GM18519 (cell line): ENCODE measurements around the gene KCNQ1.

Experiments used
- ATAC-seq: cut with Tn5 transposase; IDR thresholded peaks from one replicate; pipeline ENCODE4 v1.9.1; 2021; ENCODE audit warnings: mild to moderate bottlenecking, moderate library complexity; ENCODE audit not compliant: unreplicated experiment, low FRiP score

KCNQ1 gene

DNA sequence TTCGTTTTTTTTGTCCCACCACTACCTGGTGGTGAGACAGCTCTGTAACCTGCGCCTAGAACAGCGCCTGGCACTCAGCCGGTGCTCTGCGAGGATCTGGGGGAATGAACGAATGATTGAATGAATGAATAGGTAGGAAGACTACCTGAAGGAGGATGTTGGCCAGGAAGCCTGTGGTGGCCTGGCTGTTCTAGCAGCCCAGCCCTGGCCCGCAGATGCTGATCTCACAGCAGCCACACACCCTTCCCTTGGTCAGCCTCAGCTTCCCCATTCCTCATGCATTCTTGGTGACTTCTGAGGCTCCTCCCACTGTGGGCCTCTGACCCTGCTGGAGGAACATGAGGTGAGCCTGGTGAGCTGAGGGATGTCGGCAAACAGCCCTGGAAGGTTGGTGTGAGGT, 4.2 kb upstream of the KCNQ1 start:
- no peak for ATAC-seq

DNA sequence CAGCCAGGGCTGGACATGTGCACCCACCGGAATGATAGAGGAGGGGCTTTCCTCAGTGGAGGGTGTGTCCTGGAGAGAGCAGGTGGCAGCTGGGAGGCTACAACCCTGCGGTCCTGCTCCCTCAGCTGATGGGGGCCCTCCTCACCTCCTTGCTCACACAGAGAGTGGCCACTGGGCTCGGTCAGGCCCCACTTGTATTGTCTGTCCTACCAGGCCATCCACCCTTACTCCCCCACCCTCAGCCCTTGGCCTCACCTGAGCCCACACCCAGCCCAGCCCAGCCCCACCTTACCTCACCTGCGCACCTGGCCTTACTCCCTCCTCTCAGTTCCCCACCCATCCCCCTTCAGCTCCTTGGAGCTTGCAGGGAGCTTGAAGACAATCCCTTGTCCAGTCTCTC, 3.6 kb upstream of the KCNQ1 start:
- no peak for ATAC-seq

DNA sequence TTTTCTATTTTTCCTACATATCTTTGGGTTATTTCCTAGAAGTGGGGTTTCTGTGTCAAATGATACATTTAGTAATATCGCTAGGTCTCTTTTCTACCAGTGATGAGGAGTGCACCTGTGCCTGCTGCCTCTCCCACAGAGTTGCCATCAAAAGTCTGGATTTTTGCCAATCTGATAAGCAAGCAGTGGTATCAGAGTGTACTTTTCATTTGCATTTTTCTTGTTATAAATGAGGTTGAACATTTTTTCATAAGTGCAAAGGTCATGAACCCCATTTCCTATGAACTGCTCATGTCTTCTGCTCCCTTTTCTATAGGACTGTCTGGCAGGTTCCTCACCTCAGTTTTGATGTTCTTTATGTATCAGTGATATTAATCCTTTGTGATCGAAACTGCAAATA, 2.2 kb upstream of the KCNQ1 start:
- no peak for ATAC-seq

DNA sequence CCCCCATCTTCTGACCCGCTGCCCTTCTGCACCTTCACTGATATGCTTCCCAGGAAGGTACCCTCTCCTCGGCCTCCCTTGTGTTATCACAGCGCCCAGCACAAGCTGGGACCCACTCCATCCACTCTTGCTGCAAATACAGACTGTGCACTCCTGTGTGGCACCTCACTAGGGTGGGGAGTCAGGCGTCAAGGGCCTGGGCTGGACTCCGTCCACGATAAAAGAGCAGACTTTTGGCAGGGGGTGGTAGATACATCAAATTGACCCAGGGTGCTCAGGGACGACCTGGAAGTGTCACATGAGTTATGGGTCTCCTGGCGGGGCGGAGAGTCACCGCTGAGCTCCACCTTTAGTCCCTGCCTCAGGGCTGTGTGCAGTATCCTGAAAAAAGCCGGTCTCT, 1.4 kb upstream of the KCNQ1 start:
- ATAC-seq, result no peak

DNA sequence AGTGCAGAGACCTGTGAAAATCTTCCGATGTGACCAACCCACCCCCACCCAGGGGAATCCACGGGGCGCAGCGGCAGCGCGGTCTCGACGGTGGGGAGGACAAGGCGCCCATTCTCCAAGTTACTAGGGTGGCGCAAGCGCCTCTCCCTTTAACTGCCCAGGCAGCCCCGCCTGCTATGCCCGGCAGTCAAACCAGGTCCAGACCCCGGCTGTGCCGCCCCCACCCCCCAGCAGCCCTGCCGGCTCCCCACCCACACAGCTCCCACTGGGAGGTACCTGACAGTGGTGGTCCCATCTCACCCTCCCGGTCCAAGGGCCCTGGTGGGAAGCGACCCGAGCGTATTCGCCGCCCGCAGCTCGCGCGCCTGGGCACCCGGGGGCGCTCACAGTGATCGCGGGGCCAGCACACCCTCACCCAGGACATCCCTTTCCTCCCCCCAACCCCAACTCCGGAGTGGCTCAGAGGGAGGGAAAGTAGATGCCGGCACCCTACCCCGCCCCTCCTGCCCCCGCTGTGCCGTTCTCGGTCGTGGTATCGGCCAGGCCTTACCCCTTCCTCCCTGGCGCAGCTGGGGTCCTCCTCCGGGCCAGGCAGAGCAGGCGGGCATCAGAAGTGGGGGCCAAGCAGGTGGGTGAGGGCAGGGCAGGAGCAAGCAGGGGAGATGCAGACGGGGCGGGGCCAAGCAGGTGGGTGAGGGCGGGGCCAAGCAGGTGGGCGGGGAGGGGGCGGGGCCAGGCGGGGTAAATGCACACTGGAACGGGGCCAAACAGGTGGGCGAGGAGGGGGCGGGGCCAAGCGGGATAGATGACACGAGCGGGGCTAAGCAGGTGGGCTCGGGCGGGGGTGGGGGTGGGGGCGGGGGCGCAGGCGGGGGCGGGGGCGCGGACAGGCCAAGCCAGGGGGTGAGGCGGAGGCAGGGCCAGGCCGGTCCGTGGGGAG, 657 bp upstream of the KCNQ1 start, which contains the start of gene TRPM5:
TSS of gene TRPM5 (minus strand) at position 634 of the 940 bp plus-strand sequence. CDS start 21,478 bp downstream, outside the sequence.
- ATAC-seq, result no peak

DNA sequence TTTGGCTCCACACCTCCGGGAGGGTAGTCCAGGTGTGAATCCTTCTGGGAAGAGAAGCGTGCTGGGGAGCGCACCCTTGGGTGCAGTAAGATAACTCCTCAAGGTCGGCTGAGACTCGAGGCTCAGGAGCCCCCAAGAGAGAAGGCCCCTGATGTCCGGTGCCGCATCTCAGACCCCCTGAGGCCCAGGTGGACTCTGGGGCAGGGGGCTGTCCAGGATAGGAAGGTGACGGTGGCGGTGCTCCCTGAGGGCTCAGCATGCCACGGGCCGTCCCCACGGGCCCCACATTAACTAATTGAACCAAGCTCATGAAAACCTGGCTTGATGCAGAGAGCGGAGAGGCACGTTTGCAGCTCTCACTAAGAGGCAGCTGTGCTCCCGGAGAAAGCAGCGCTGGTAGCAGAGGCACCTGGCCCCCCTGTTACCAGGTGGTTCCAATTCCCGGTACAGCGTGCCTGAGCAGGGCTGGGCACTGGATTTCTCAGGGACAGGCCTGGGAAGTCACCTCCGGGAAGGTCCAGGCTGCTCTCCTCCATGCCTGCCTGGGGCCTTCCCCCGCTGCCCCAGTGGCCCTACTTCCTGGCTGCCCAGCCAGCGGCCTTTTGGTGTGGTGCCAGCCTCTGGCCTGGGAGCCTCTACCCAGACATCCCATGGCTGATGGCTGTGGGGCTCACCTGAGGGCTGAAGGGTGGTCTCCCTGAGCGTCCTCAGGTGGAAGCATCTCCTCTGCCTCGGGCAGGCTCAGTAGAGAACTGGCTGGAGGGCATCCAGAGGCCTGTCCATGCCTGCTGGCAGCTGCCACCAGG, 1.1 kb downstream of the KCNQ1 start:
- no peak for ATAC-seq

DNA sequence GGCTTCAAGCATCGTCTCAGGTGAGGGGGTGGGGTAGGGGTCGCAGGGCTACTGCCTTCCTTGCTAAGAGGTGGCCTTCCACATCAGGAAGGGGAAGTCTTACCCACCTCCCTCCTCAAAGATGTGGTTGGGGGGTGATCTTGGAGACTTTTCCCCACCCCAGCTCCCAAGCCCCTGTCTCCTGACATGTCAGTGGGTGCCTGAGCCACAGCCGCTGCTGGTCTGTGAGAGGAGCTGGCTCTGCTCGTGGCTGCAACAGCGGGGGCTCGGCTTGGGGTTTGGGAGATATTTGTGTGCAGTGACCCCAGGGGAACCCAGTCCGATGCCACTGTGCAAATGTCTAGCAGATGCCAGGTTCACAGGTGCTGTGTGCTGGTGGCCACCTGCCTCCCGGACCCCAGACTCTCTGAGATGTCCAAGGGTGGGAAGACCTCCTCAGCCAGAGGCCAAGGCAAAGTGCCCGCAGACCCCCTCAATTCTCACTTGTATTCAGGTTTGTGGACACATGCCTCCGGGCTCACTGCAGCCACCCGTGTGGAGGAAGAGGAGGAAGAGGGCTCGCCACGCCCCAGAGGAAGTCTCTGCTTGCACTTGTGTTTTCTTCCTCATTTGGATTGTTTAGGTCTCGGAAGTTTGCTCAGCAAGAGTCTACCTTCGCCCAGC, 1.9 kb downstream of the KCNQ1 start:
- no peak for ATAC-seq

DNA sequence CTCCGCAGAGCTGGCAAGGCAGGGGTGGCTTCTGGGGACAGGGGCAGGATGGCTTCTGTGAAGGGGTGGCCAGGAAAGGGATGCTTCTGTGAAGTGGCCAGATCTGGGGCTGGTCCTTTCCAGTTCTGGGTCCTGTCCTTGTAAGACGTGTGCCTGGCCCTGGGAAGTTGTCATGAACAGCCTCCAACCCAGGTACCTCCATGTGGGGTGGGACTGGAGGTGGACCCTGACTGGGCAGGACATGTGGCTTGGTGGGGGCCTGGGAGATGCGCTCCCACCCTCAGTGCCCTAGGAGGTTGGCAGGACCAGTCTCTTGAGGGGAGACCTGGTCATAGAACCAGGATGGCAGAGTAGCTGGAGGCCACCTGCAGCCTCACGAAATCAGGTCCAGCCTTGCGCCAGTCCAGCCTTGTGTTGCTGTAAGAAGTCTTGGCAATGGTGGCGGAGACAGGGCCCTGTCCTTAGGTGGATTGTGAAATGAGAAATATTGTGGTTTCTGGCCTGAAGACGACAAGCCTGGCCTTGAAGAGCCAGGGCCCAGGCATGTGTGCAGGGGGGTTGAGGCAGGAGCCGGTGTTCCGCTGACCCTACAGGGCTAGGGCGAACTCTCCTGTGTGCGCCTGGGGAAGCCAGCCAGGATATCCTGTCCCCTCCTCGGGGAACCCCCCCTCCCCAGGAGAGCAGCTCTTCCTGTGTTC, 2.6 kb downstream of the KCNQ1 start:
- ATAC-seq, result no peak

DNA sequence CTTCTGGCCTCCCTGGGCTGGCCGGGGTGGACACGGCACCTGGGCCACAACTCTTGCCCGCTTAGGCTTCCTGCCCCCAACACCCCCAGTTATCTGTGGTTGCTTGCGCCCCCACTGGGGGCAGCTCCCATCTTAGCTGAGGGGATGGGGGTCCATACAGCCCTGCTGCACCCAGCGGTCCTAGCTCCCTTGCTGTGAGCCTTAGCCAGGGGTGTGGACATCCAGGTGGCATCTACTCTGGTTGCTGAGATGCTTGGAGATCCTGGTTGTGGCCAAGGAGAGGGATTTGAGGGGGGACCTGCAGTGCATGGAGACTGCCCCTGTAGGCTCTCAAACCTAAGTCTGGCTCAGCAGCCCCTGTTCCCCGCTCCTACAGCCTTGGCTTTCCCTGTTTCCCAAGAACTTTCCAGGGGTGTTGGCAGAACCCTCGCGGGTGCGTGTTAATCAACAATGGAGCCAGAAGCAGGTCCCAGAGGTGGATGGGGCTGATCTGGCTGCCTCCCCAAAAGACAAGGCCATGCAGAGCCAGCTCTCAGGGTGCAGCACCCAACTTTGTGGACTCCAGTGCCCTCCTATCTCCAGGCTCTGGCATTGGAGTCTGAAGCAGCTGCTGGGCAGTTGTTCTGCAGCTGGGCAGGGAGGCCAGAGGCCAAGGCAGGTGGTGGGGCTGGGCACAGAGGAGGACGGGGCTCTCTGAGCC, 3.3 kb downstream of the KCNQ1 start:
- ATAC-seq, result no peak

DNA sequence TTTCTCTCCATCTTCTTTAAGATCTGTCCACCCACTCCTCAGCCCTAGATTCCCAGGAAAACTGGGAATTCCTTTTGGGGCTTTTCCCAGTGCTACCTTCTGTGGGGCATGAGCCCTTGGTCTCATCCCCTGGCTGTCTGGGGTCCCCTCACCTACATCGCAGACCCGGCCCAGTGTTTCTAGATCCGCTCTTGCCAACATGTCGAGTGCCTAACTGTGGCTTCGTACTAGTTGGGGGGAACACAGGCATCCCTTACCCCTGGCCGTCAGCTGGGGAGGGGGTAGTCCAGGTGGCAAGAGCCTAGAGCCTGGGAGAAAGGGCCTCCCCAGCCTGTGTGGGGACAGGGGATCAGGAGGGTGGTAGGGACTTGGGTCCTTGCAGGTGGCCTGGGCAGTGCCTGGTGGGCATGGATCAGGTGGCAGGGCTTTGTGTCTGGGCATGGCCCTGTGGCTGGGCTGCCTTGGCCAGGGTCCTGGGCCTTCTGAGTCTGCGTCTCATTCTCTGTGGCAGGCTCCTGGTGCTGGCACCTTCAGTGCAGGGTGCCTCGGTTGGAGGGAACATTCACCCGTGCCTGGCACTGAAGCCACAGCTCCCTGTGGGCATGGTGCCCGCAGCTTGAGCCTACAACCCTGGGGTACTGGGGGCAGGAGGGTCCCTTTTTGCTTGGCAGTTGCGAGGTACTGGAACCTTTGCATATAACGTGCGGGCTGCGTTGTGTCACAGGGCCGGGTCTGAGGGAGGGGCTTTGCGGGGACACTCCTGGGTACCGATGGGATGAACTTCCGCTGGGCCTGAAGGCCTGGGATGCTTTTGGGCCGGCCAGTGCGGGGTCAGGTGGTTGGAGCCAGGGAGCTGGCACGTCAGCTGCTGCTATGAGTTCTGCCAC, 4.1 kb downstream of the KCNQ1 start:
- no peak for ATAC-seq

DNA sequence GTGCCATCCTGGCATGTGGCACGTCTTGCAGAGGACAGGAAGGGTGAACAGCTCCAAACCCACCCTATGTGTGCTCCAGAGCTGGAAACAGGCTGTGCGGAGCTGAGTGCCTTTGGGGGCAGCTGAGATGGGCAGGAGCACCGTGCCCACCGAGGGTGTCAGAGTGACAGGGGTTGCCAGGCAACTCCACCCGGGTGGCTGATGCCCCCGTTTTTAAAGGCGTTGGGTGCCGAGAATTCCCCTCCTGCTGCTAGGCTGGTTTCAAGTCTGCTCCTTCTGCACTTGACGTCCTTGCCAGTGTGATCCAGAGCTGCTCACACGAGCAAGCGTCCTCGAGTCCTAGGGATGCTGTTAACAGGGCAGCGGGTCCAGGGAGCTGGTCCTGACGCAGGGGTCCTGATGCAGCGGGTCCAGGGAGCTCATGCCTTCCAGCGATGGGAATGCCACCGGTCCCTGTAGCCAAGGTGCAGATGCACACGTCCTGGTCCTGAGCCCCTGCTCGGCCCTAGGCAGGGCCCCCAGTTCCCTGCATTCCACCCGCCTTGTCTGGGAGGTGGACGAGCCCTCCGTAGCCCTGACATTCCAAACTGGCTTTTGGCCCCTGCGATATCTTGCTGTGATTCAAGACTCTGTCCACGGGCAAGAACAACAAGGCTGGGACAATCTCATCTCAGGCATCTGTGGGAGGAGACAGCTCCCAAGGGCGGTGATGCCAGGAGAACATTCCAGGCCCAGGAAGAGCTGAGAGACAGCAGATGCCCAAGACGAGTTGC, 4.9 kb downstream of the KCNQ1 start:
- ATAC-seq, result no peak

DNA sequence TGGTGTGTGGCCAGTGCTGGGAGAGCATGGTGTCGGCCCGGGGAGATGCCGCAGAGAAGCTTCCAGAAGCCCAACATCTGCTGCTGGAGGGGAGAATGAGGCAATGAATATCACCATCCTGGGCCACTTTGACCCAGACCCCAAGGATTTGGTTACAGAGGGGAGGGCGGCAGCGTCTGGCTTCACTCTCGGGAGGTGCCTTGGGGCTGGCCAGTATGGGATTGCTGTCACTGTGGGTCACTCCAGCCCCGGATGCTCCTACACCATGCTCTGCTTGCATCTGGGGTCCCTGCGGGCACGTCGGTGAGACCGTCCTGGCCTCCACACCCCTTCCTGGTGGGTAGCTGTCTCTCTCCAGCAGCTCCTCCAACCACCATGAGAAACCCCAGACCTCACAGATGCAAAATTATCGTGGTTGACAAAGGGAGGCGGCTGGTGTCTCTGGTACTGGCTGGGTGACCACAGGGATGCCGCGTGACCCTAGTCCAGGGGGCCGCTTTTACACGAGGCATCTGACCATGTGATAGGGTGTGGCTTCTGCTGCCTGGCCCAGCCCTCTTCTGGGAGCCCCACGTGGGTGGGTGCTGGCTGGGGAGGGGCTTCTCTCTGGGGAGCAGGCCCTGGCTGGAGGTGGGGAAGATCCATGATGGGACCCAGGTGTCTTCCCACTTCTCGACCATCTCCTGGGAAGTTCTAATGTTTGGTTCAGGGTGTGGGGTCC, 5.7 kb downstream of the KCNQ1 start:
- no peak for ATAC-seq

DNA sequence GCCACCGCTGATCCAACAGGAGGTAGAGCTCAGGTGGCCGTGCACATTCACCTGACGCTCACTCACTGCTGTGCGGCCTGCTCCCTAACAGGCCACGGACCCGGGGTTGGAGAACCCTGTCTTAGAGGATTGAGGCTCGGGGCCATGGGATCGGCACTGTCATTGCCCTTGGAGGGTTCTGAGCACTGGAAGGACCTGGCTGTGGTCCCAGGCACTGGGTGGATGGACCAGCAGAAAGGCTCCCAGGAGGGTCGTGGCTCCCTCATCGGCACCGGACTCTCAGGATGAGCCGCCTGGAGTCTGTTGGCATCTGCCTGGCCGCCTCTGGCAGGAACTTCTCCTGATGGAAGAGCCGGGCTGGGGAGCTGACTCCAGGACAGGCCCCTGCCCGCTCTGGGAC, 6.5 kb downstream of the KCNQ1 start:
- ATAC-seq, result no peak

DNA sequence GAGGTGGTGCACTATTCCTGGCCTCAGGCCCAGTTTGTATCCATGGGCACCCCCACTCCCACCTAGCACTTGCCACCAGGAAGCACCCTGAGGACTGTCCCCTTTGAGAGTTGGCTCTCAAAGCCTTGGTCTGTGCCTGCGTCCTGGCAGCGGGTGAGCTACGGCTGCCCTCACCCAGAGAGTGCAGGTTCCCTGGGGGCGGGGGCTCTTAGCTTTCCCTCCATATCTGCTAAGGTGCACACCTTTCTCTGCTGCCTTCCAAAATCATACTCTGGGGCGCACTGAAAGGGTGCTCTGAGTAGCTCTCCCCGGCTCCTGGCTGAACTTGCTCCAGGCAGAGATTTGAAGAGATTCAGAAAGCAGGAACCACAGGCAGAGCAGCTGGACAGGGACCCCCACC, 7.1 kb downstream of the KCNQ1 start:
- ATAC-seq, result no peak

DNA sequence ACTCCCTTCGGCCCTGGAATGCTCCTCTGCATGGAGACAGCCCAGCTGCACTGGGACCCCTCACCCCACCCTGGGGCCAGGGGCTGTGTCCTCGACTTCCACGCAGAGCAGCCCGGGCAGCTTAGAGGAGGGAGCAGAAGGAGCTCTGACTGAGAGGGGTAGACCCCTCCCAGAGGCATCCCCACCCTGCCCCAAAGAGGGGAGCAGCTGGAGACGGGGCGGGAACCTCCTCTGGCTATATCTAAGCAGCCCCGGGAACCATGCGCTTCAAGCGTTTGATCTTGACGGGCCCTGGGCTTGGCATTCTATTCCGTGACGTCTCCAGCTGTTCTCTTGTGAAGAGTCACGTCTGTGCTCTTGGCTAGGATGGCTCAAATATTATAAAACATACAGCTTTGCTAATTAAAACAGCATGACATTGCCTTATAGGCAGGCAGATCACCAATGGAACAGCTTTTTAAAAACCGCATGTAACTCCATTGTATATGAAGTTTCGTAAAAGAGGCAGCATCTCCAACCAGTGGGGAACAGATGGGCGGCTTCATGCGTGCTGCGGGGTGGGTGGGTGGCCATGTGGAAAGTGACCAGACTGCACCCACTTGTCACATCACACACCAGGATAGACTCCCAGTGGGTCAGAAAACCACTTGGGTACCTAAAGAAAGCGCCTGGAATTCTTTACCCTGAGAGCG, 7.7 kb downstream of the KCNQ1 start:
- ATAC-seq, result no peak

DNA sequence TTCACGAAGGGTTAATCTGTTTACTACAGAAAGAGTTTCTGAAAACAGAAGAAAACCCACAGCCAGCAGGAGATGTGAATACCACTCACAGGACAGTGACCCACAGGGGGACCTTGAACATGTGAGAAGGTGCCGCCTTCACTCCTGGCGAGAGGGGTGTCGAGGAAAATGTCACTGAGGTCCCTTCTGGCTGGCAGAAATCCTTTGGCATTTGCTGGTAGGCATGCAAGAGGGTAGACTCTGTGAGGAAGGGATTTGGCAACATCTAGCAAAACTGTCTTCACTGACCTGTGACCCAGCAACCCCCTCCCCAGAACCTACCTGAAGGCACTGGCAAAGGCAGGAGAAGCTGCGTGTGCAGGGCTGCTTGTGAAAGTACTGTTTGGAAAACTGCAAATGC, 8.6 kb downstream of the KCNQ1 start:
- no peak for ATAC-seq

DNA sequence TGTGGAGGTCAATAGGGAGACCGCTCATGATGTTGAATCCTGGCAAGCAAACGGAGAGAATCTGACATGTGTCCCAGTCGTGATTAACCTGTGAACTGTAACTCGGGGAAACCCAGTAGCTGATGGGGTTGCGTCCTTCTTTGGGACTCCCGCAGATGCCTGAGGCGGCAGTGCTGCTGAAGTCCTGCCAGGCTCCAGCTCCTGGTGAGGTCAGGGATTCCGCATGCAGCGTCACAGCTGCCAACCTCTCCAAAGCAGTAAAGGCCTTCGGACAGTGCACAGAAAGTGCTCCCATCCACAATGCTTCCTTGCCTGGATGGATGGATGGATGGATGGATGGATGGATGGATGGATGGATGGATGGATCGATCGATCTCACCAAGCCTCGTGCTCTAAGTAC, 13.5 kb downstream of the KCNQ1 start:
- no peak for ATAC-seq
